ENCODE data around the gene COPA.

- TF ChIP-seq ZNF274 (IDR thresholded peaks at IDR 0.05; ENCODE audit: low read depth, low read length): no peak
- no peak for TF ChIP-seq YY1 (IDR thresholded peaks at IDR 0.05; ENCODE audit: insufficient read depth, insufficient read length)
Observed at GRCh38 chr1:160271025-160271424, 72.0 kb downstream of the COPA start.
